Stimulated activated CD8-positive, alpha-beta memory T cell treated with anti-CD3 and anti-CD28 coated beads, Interleukin-15, amount 100 ng/mL, for 4 hours (primary cell): ENCODE measurements around the gene C1orf122.

ENCODE experiments used
- DNase-seq, 2 donors: peaks; one replicate each; pipeline ENCODE4 v3.0.0-alpha.2; 2020; ENCODE audit warnings: low read depth in 2 of 2

The C1orf122 gene

GRCh38 chr1:37797750-37798345 is 9.7 kb upstream of the C1orf122 start:
- no peak for DNase-seq

GRCh38 chr1:37802439-37802838 is 5.2 kb upstream of the C1orf122 start:
- no peak for DNase-seq

- DNase-seq: no peak
These were observed 403 bp upstream of the C1orf122 start for GRCh38 chr1:37807220-37807554.

GRCh38 chr1:37808369-37809319 is 1.1 kb downstream of the C1orf122 start:
- no peak for DNase-seq

- no peak for DNase-seq
These were observed 2.4 kb downstream of the C1orf122 start for GRCh38 chr1:37809942-37810341.

- DNase-seq: no peak
These were observed 3.6 kb downstream of the C1orf122 start for GRCh38 chr1:37811027-37811655.

GRCh38 chr1:37813529-37814145 is 6.0 kb downstream of the C1orf122 start:
- no peak for DNase-seq

- no peak for DNase-seq
These were observed 6.7 kb downstream of the C1orf122 start for GRCh38 chr1:37814252-37814651.

GRCh38 chr1:37817481-37817880 is 9.9 kb downstream of the C1orf122 start:
- no peak for DNase-seq

GRCh38 chr1:37821481-37821880 is 13.9 kb downstream of the C1orf122 start:
- DNase-seq: no peak

- no peak for DNase-seq
These were observed 15.6 kb downstream of the C1orf122 start for GRCh38 chr1:37822906-37823815.

- no peak for DNase-seq
These were observed 16.4 kb downstream of the C1orf122 start for GRCh38 chr1:37824001-37824400.

- no peak for DNase-seq
These were observed 17.9 kb downstream of the C1orf122 start for GRCh38 chr1:37825506-37825905.

GRCh38 chr1:37828410-37829074 is 21.0 kb downstream of the C1orf122 start:
- DNase-seq: no peak

GRCh38 chr1:37831109-37831508 is 23.5 kb downstream of the C1orf122 start:
- DNase-seq: no peak

GRCh38 chr1:37831809-37832208 is 24.2 kb downstream of the C1orf122 start:
- no peak for DNase-seq

- DNase-seq: no peak
These were observed 29.2 kb downstream of the C1orf122 start for GRCh38 chr1:37836788-37837187.

- no peak for DNase-seq
These were observed 32.1 kb downstream of the C1orf122 start for GRCh38 chr1:37839676-37840075.

GRCh38 chr1:37840711-37841110 is 33.1 kb downstream of the C1orf122 start:
- DNase-seq: no peak

- no peak for DNase-seq
These were observed 34.1 kb downstream of the C1orf122 start for GRCh38 chr1:37841652-37842051.

GRCh38 chr1:37844536-37844935 is 36.9 kb downstream of the C1orf122 start:
- no peak for DNase-seq
